GM19240 (cell line): ENCODE data around the gene N4BP3.

Source experiments
- DNase-seq: peaks from one replicate; pipeline ENCODE4 v3.0.0; 2011; ENCODE audit warnings: low spot score; ENCODE audit not compliant: insufficient read length

The N4BP3 gene

GRCh38 chr5:178147406-178147805 lies 34.1 kb downstream of the N4BP3 start:
- DNase-seq: no peak

GRCh38 chr5:178149199-178149932 lies 36.0 kb downstream of the N4BP3 start:
- no peak for DNase-seq

GRCh38 chr5:178150977-178151734 lies 37.8 kb downstream of the N4BP3 start:
- no peak for DNase-seq

GRCh38 chr5:178152491-178153444 lies 39.4 kb downstream of the N4BP3 start:
- no peak for DNase-seq

GRCh38 chr5:178153530-178154340 lies 40.4 kb downstream of the N4BP3 start, which contains the start of gene NHP2:
NHP2 (minus strand) TSS chr5:178153885; CDS start chr5:178153817, 68 bp downstream.
- DNase-seq: peak; percentile 85

- no peak for DNase-seq
Observed at GRCh38 chr5:178155065-178155464, 41.7 kb downstream of the N4BP3 start.

- no peak for DNase-seq
Observed at GRCh38 chr5:178160176-178160575, 46.8 kb downstream of the N4BP3 start.

- DNase-seq: no peak
Observed at GRCh38 chr5:178162481-178162880, 49.1 kb downstream of the N4BP3 start.

GRCh38 chr5:178163772-178164735 lies 50.7 kb downstream of the N4BP3 start:
- DNase-seq: peak; percentile 94

- DNase-seq: no peak
Observed at GRCh38 chr5:178165581-178165980, 52.2 kb downstream of the N4BP3 start.

GRCh38 chr5:178170455-178170854 lies 57.1 kb downstream of the N4BP3 start:
- DNase-seq: no peak

GRCh38 chr5:178174456-178174855 lies 61.1 kb downstream of the N4BP3 start:
- no peak for DNase-seq
